Thyroid gland (tissue), 4 donors: ENCODE measurements around the gene GRHL1. TPM values are rescaled to one million over a fixed set of nuclear protein-coding genes. Genes with fewer than 3 reads are reported as not detected.
A peak's percentile ranks its signal among the peaks of the same experiment; 100 is the strongest.

Experiments
- DNase-seq, 2 donors: peaks; one replicate each; pipeline ENCODE4 v3.0.0-alpha.2; 2019
- H3K27ac ChIP-seq, 3 donors: fragments of 200-600 bp; sonication (generic); 1 replicate in 2 of 3; 2 replicates in 1 of 3; pipeline ENCODE4 v1.5.1; 2016 to 2019; ENCODE audit warnings: mild to moderate bottlenecking in 1 of 3, moderate library complexity in 1 of 3
- H3K27me3 ChIP-seq: fragments of 200-600 bp; sonication (generic); one replicate; pipeline ENCODE4 v1.5.1; 2019
- H3K36me3 ChIP-seq, 2 donors: fragments of 200-600 bp; sonication (generic); one replicate each; pipeline ENCODE4 v1.5.1; 2016 to 2019
- H3K4me1 ChIP-seq, 2 donors: fragments of 200-600 bp; sonication (generic); one replicate each; pipeline ENCODE4 v1.5.1; 2017 to 2019
- H3K4me3 ChIP-seq, 3 donors: fragments of 200-600 bp; sonication (generic); replicated peaks in 1 of 3; 1 replicate in 2 of 3; 2 replicates in 1 of 3; pipeline ENCODE4 v1.5.1; 2016; ENCODE audit warnings: mild to moderate bottlenecking in 1 of 3
- H3K9me3 ChIP-seq: fragments of 200-600 bp; sonication (generic); one replicate; pipeline ENCODE4 v1.5.1; 2017
- CTCF ChIP-seq, 6 experiments: fragments of 200-600 bp in 3 of 6; fragments of 450-650 bp in 3 of 6; sonication (generic) in 3 of 6; IDR thresholded peaks; one replicate each; pipeline ENCODE4 v1.5.1; 2016 to 2019; ENCODE audit warnings: antibody characterized with exemption in 6 of 6, mild to moderate bottlenecking in 2 of 6, inconsistent platforms in 1 of 6, moderate library complexity in 1 of 6
- POLR2A ChIP-seq, 2 donors: fragments of 450-650 bp; IDR thresholded peaks; one replicate each; pipeline ENCODE4 v1.6.1; 2017; ENCODE audit warnings: antibody characterized with exemption in 2 of 2, mild to moderate bottlenecking in 2 of 2, moderate library complexity in 1 of 2
- WGBS, 2 donors: methylation state at CpG; one replicate each; pipeline ENCODE4 v1.1.5; 2017; 5-methylcytosine and 5-hydroxymethylcytosine counted together
- intact Hi-C: fragments of 100-400 bp; cut with DNase I; formaldehyde crosslinking; loops from one replicate; pipeline ENCODE4 v1.15.1; 2023
- total RNA-seq, 4 donors: library from RNA; depleted of rRNA; stranded (reverse); fragments of >200 nt; gene quantifications; one replicate each; pipeline ENCODE4 v1.2.3, GENCODE V29; 2016

GRHL1 gene
- total RNA-seq, 4 donors from 2014 or later, result 6.2 to 12.1 (median 8.2) TPM

DNA sequence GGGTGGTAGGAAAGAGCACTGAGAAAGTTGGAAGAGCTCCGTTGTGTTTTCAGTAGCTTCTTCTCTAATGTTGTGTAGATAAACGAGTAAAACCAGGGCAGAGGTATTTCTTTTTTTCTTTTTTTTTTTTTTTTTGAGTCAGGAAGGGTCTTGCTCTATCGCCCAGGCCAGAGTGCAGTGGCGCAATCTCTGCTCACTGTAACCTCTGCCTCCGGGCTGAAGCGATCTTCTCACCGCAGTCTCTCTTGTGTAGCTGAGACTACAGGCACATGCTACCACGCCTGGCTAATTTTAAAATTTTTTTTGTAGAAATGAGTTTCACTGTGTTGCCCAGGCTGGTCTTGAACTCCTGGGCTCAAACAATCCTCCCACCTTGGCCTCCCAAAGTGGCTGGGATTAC, 6.6 kb downstream of the GRHL1 start:
- H3K4me3 ChIP-seq, result no peak overlapping the region
- H3K27ac ChIP-seq, result no peak overlapping the region
- no peaks in the 10 kb centered on the region for H3K4me1 ChIP-seq
- intact Hi-C loops, result no loop called here
- DNase-seq, result no peak
- no peaks in the 10 kb centered on the region for H3K36me3 ChIP-seq
- H3K9me3 ChIP-seq, result no peaks in the 10 kb centered on the region
- TF ChIP-seq POLR2A (IDR thresholded peaks at IDR 0.05) (no peak), CTCF (IDR thresholded peaks at IDR 0.05) (no peak)
- WGBS, 2 donors, result 90 to 91% methylated on average over 8 of the region's 8 CpGs
- H3K27me3 ChIP-seq, result no peaks in the 10 kb centered on the region

DNA sequence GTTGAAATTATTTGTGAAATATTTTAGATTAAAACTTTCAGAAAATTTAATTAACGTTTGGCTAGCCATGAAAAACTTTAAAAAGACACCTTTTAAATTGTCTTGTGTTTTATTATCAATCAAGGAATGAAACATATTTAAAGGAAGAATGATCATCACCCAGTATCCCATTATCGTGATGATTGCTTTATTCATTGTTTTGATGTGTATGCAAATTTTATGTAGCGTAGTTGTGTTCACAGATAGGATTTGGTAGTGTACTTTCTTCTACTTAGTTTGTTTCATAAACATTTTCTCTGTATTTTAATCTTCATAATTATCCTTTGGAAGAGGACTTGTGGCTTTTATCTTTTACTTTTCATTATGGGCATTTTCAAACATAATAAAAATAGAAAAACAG, 7.8 kb downstream of the GRHL1 start:
- 97% methylated on average over 3 of the region's 3 CpGs for WGBS, 2 donors
- no peak for DNase-seq
- no peak overlapping the region for H3K27ac ChIP-seq
- H3K9me3 ChIP-seq, result no peaks in the 10 kb centered on the region
- H3K4me1 ChIP-seq, result no peaks in the 10 kb centered on the region
- peaks cover 0 to 3% of the 10 kb centered on the region in 2 donors for H3K36me3 ChIP-seq
- no peaks in the 10 kb centered on the region for H3K27me3 ChIP-seq
- intact Hi-C loops, result no loop called here
- no peak overlapping the region for H3K4me3 ChIP-seq
- no peak for TF ChIP-seq POLR2A (IDR thresholded peaks at IDR 0.05)

DNA sequence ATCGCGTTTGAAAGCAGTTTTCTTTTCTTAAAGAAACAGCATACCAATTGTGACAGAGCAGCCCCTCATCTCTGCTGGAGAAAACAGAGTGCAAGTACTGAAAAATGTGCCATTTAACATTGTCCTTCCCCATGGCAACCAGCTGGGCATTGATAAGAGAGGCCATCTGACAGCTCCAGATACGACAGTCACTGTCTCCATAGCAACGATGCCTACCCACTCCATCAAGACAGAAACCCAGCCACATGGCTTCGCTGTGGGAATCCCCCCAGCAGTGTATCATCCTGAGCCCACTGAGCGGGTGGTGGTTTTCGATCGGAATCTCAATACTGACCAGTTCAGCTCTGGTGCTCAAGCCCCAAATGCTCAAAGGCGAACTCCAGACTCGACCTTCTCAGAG, 9.5 kb downstream of the GRHL1 start:
- H3K4me3 ChIP-seq, result no peak overlapping the region
- peaks cover 3% of the 10 kb centered on the region in 2 donors for H3K36me3 ChIP-seq
- 79% methylated on average over 10 of the region's 10 CpGs for WGBS, 2 donors
- intact Hi-C loops, result no loop called here
- DNase-seq, result no peak
- TF ChIP-seq CTCF (IDR thresholded peaks at IDR 0.05) (no peak), POLR2A (IDR thresholded peaks at IDR 0.05) (no peak)
- H3K4me1 ChIP-seq, result no peaks in the 10 kb centered on the region
- H3K27ac ChIP-seq, result no peak overlapping the region
- H3K9me3 ChIP-seq, result no peaks in the 10 kb centered on the region
- H3K27me3 ChIP-seq, result no peaks in the 10 kb centered on the region

DNA sequence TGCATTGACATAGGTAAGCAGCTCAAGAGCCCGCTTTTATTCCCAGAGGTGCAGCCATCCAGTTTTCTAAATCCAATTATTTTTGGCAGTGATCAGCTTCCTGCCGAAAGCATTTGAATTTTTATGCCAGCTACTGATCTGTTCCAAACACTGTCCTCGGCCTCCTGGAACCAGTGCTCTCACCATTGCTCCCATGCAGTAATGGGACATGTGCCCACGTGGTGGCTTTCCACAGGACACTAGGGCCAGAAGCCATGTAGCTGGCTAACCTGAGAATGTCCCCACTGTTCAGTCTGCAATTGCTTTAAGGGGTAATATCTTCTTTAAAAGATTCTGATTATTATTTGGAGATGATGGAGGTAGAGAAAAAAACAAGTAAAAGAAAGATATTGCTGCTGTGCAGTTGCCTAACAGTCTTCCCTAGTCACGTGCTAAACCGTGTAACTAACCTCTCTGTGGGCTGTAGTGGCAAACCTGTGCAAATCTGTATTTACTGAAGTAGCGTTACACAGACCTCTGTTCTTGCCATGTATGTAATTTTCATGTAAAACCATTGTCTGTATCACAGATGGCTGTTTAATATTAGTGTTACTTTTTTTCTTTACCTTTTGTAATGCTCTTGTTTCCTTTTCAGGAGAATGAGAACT, 13.0 kb downstream of the GRHL1 start:
- H3K27ac ChIP-seq, result no peak overlapping the region
- no peak overlapping the region for H3K4me3 ChIP-seq
- TF ChIP-seq POLR2A (IDR thresholded peaks at IDR 0.05) (no peak), CTCF (IDR thresholded peaks at IDR 0.05) (no peak)
- H3K4me1 ChIP-seq, result peaks cover 8% of the 10 kb centered on the region in 2 donors
- peaks cover 3% of the 10 kb centered on the region in 2 donors for H3K36me3 ChIP-seq
- no peak for DNase-seq
- no peaks in the 10 kb centered on the region for H3K9me3 ChIP-seq
- 86 to 92% methylated on average over 7 of the region's 7 CpGs for WGBS, 2 donors
- intact Hi-C loops, result no loop called here
- no peaks in the 10 kb centered on the region for H3K27me3 ChIP-seq

GRCh38 chr2:9965119-9965822, 13.8 kb downstream of the GRHL1 start:
- no peak overlapping the region for H3K4me3 ChIP-seq
- intact Hi-C loops, result no loop called here
- no peak for TF ChIP-seq POLR2A (IDR thresholded peaks at IDR 0.05)
- no peaks in the 10 kb centered on the region for H3K9me3 ChIP-seq
- whole genome bisulfite sequencing, 2 donors, result 91 to 96% methylated on average over 8 of the region's 8 CpGs
- H3K27me3 ChIP-seq, result no peaks in the 10 kb centered on the region
- no peak for DNase-seq
- peaks cover 3% of the 10 kb centered on the region in 2 donors for H3K36me3 ChIP-seq
- H3K4me1 ChIP-seq, result peaks cover 8% of the 10 kb centered on the region in 2 donors
- no peak overlapping the region for H3K27ac ChIP-seq

- H3K27me3 ChIP-seq, result no peaks in the 10 kb centered on the region
- intact Hi-C loops, result no loop called here
- H3K36me3 ChIP-seq, result peaks cover 3% of the 10 kb centered on the region in 2 donors
- no peak for DNase-seq
- 57 to 58% methylated on average over 3 of the region's 3 CpGs for WGBS, 2 donors
- no peaks in the 10 kb centered on the region for H3K9me3 ChIP-seq
- no peak overlapping the region for H3K4me3 ChIP-seq
- H3K4me1 ChIP-seq, result peaks cover 8% of the 10 kb centered on the region in 2 donors
- H3K27ac ChIP-seq, result peak overlapping the region in 1 of 3 donors; percentile 11
- TF ChIP-seq POLR2A (IDR thresholded peaks at IDR 0.05) (no peak), CTCF (IDR thresholded peaks at IDR 0.05) (no peak)
Measured at GRCh38 chr2:9966491-9967022, 15.1 kb downstream of the GRHL1 start.
